Adrenal gland (tissue), 12 donors: ENCODE results near the gene DIO3. TPM values are rescaled to one million over a fixed set of nuclear protein-coding genes. Genes with fewer than 3 reads are reported as not detected.
"Not testable (repeated sequence)": the region's sequence is repeated elsewhere in the genome, so short reads cannot be mapped to it uniquely, and the experiment has no call there.

Source experiments
- DNase-seq, 7 donors: peaks; one replicate each; pipeline ENCODE4 v3.0.0-alpha.2; 2019 to 2020
- H3K27ac ChIP-seq, 5 donors: fragments of 200-600 bp; sonication (generic) in 4 of 5; 1 replicate in 3 of 5; 2 replicates in 2 of 5; pipeline versions ENCODE4 v1.5.1 to v1.8.0; 2016 to 2020; ENCODE audit warnings: mild to moderate bottlenecking in 1 of 5
- H3K27me3 ChIP-seq: fragments of 200-600 bp; 2 replicates; pipeline ENCODE4 v1.8.0; 2021
- H3K36me3 ChIP-seq, 2 donors: fragments of 200-600 bp; replicated peaks in 1 of 2; 1 replicate in 1 of 2; 2 replicates in 1 of 2; pipeline versions ENCODE4 v1.5.1 to v1.8.0; 2018 to 2022
- H3K4me1 ChIP-seq, 2 donors: fragments of 200-600 bp; replicated peaks in 1 of 2; 1 replicate in 1 of 2; 2 replicates in 1 of 2; pipeline versions ENCODE4 v1.5.1 to v1.8.0; 2018 to 2021
- H3K4me3 ChIP-seq, 4 donors: fragments of 200-600 bp; sonication (generic) in 3 of 4; one replicate each; pipeline ENCODE4 v1.5.1; 2016 to 2018
- H3K9me3 ChIP-seq, 3 donors: fragments of 200-600 bp; sonication (generic) in 1 of 3; replicated peaks in 1 of 3; 1 replicate in 2 of 3; 2 replicates in 1 of 3; pipeline versions ENCODE4 v1.5.1 to v1.8.0; 2016 to 2021
- CTCF ChIP-seq, 6 experiments: fragments of 450-650 bp in 4 of 6; fragments of 200-600 bp in 2 of 6; sonication (generic) in 1 of 6; IDR thresholded peaks; 1 replicate in 5 of 6; 2 replicates in 1 of 6; pipeline versions ENCODE4 v1.5.1 to v1.8.0; 2016 to 2021; ENCODE audit warnings: antibody characterized with exemption in 6 of 6, mild to moderate bottlenecking in 2 of 6, moderate library complexity in 1 of 6
- POLR2A ChIP-seq, 2 donors: fragments of 450-650 bp; IDR thresholded peaks; one replicate each; pipeline ENCODE4 v1.6.1; 2017; ENCODE audit warnings: antibody characterized with exemption in 2 of 2, mild to moderate bottlenecking in 2 of 2, moderate library complexity in 1 of 2
- WGBS, 4 donors: extraction: QIAGEN DNeasy Blood & Tissue Kit in 2 of 4; methylation state at CpG; one replicate each; pipeline versions ENCODE4 v1.1.5 to v1.1.7; 2013 to 2017; 5-methylcytosine and 5-hydroxymethylcytosine counted together
- intact Hi-C, 2 donors: fragments of 100-400 bp; cut with DNase I; formaldehyde crosslinking; loops; one replicate each; pipeline versions ENCODE4 v1.14.1 to v1.15.0; 2022 to 2023
- polyA plus RNA-seq, 3 donors: library from polyadenylated mRNA; stranded (reverse); fragments of 200-250 nt in 2 of 3; fragments of 350-450 nt in 1 of 3; fragmentation: Illumina TruSeq in 1 of 3; extraction: RNeasy Lipid Tissue Mini Kit (QIAGEN cat#74804) in 1 of 3; gene quantifications; one replicate each; pipeline ENCODE4 v1.2.3, GENCODE V29; 2013 to 2014
- total RNA-seq, 9 donors: library from RNA; depleted of rRNA in 4 of 9; stranded (reverse); fragments of >200 nt in 4 of 9; fragments of 120-200 nt in 1 of 9; fragmentation: NEBNext Ultra II Directional in 1 of 9; extraction: Animal tissue kit (Norgen Biotek cat#: 25700) in 1 of 9; gene quantifications; one replicate each; pipeline versions ENCODE4 v1.1.0 to v1.2.4, GENCODE V29; 2013 to 2023
- donor health status: healthy with polysubstance abuse.
- donor health status: Bipolar disorder and iron deficiency.
- donor health status: DM: yes; HTN: yes; CAD: no.
- donor health status: DM: no; HTN: no; CAD: no.
- donor health status: DM: no; HTN: no; CAD: no.
- donor health status: DM: yes; HTN: yes; CAD: no.

DIO3 gene
- total and polyA plus RNA-seq, 12 donors: 0.16 to 1.8 (median 0.27) TPM; not detected in 3

GRCh38 chr14:101553393-101553792 lies 7.9 kb upstream of the DIO3 start:
- H3K9me3 ChIP-seq: no peaks in the 10 kb centered on the region
- WGBS, 4 donors: 56 to 79% (median 58%) methylated on average over 1 of the region's 1 CpG
- H3K27ac ChIP-seq: no peak overlapping the region
- no peaks in the 10 kb centered on the region for H3K4me1 ChIP-seq
- intact Hi-C loops: no loop called here
- TF ChIP-seq CTCF (IDR thresholded peaks at IDR 0.05): no peak
- TF ChIP-seq POLR2A (IDR thresholded peaks at IDR 0.05): no peak
- peaks cover 9% of the 10 kb centered on the region for H3K27me3 ChIP-seq
- no peak for DNase-seq
- H3K4me3 ChIP-seq: no peak overlapping the region
- no peaks in the 10 kb centered on the region for H3K36me3 ChIP-seq

- Histone ChIP-seq H3K27ac (no peak overlapping the region), H3K27me3 (peaks cover 9% of the 10 kb centered on the region), H3K4me3 (no peak overlapping the region), H3K9me3 (no peaks in the 10 kb centered on the region), H3K36me3 (no peaks in the 10 kb centered on the region), H3K4me1 (no peaks in the 10 kb centered on the region)
- WGBS, 4 donors: 82 to 94% (median 86%) methylated on average over 4 to 6 of the region's 6 CpGs
- TF ChIP-seq POLR2A (IDR thresholded peaks at IDR 0.05) (no peak), CTCF (IDR thresholded peaks at IDR 0.05) (no peak)
- intact Hi-C loops: no loop called here
- no peak for DNase-seq
Observed at GRCh38 chr14:101553931-101554330, 7.4 kb upstream of the DIO3 start.

- intact Hi-C loops: no loop called here
- no peak overlapping the region for H3K27ac ChIP-seq
- H3K27me3 ChIP-seq: peaks cover 20% of the 10 kb centered on the region
- no peak for TF ChIP-seq POLR2A (IDR thresholded peaks at IDR 0.05)
- H3K4me1 ChIP-seq: no peaks in the 10 kb centered on the region
- H3K36me3 ChIP-seq: no peaks in the 10 kb centered on the region
- WGBS, 4 donors: 77 to 83% (median 80%) methylated on average over 17 to 20 of the region's 20 CpGs
- H3K9me3 ChIP-seq: no peaks in the 10 kb centered on the region
- no peak overlapping the region for H3K4me3 ChIP-seq
- no peak for DNase-seq
Observed at GRCh38 chr14:101554991-101555668, 6.2 kb upstream of the DIO3 start.

GRCh38 chr14:101555669-101556043 lies 5.6 kb upstream of the DIO3 start:
- H3K4me1 ChIP-seq, H3K27ac ChIP-seq, H3K9me3 ChIP-seq, intact Hi-C loops, H3K4me3 ChIP-seq, DNase-seq, H3K36me3 ChIP-seq: not testable (repeated sequence)
- WGBS, 4 donors: 63 to 95% (median 77%) methylated on average over 4 to 5 of the region's 5 CpGs
- peaks cover 21% of the 10 kb centered on the region for H3K27me3 ChIP-seq

- Histone ChIP-seq H3K36me3 (no peaks in the 10 kb centered on the region), H3K27me3 (peaks cover 22% of the 10 kb centered on the region), H3K4me1 (no peaks in the 10 kb centered on the region), H3K4me3 (no peak overlapping the region), H3K9me3 (no peaks in the 10 kb centered on the region), H3K27ac (no peak overlapping the region)
- no peak for TF ChIP-seq POLR2A (IDR thresholded peaks at IDR 0.05)
- no peak for TF ChIP-seq CTCF (IDR thresholded peaks at IDR 0.05)
- intact Hi-C loops: no loop called here
- DNase-seq: no peak
- WGBS, 4 donors: 81 to 98% (median 91%) methylated on average over 8 to 10 of the region's 10 CpGs
Observed at GRCh38 chr14:101556131-101556530, 5.2 kb upstream of the DIO3 start.
